VCaP (cell line): ENCODE results near the gene SMIM43.

ENCODE experiments used
- H3K27ac ChIP-seq: fragments of 450-650 bp; 2 replicates; pipeline ENCODE4 v1.5.1; 2017
- TF ChIP-seq, protein P1 (sequence below): fragments of 450-650 bp; conservative IDR thresholded peaks from 2 replicates; pipeline ENCODE4 v1.5.1; 2017; ENCODE audit warnings: mild to moderate bottlenecking, moderate library complexity

Gene SMIM43

DNA sequence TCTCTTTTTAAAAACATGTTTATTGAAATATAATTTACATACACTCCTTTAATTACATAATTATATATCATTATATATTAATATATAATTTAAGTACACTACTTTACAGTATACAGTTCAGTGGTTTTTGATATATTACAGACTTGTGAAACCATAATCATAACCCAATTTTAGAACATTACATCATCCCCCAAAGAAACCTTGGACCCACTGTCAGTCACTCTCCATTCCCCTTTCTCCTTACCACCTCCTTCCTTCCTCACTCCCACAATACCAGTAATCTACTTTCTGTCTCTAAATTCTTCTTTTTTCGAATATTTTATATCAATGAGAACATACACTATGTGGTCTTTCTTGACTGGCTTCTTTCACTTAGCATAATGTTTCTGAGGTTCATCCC lies 18.2 kb upstream of the SMIM43 start:
- TF ChIP-seq, protein P1, sequence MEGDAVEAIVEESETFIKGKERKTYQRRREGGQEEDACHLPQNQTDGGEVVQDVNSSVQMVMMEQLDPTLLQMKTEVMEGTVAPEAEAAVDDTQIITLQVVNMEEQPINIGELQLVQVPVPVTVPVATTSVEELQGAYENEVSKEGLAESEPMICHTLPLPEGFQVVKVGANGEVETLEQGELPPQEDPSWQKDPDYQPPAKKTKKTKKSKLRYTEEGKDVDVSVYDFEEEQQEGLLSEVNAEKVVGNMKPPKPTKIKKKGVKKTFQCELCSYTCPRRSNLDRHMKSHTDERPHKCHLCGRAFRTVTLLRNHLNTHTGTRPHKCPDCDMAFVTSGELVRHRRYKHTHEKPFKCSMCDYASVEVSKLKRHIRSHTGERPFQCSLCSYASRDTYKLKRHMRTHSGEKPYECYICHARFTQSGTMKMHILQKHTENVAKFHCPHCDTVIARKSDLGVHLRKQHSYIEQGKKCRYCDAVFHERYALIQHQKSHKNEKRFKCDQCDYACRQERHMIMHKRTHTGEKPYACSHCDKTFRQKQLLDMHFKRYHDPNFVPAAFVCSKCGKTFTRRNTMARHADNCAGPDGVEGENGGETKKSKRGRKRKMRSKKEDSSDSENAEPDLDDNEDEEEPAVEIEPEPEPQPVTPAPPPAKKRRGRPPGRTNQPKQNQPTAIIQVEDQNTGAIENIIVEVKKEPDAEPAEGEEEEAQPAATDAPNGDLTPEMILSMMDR: no peak
- H3K27ac ChIP-seq: no peak overlapping the region

DNA sequence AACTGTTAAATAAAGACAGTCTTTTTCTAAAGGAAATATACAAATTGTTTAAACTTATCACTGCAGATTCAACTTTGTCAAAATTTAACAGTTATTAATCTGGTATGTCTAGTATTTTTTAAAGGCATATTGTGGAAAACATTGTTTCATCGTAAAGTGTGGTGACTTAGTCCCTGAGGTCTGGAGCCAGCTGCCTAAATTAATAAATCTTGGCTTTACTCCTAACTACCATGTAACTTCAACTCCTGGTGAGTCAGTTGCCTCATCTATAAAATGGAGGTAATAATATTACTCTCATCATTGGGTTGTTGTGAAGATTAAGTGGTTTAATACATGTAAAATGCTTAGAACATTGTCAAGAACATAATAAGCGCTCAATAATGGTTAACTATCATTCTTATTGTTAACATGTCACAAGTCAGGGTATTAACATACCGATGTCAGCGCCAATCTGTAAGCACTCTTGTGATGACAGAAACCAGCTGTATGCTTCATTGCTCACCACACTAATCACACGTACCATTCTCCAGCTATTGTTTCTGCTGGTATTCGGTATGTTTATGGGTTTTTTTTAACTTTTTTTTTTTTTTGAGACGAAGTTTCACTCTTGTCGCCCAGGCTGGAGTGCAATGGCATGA lies 14.1 kb upstream of the SMIM43 start:
- TF ChIP-seq, protein P1: no peak
- H3K27ac ChIP-seq: no peak overlapping the region

DNA sequence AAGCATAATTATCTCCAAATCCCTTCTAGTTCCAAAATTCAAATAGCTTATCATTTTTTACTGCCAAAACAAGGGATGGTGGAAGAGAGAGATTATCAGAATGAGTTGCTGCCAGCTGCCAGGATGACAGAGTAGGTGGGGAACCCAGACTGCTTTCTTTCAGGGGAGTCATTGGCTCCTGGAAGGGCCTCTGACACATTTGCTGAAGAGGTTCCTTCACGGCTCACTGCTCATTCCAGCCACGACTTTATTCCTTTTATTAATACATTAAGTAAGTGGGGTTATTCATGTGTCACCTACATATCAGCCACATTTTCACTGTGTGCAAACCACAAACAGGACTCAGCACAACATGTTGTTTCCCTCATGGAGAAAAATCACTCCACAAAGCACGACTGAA lies 12.7 kb upstream of the SMIM43 start:
- TF ChIP-seq, protein P1: no peak
- no peak overlapping the region for H3K27ac ChIP-seq

DNA sequence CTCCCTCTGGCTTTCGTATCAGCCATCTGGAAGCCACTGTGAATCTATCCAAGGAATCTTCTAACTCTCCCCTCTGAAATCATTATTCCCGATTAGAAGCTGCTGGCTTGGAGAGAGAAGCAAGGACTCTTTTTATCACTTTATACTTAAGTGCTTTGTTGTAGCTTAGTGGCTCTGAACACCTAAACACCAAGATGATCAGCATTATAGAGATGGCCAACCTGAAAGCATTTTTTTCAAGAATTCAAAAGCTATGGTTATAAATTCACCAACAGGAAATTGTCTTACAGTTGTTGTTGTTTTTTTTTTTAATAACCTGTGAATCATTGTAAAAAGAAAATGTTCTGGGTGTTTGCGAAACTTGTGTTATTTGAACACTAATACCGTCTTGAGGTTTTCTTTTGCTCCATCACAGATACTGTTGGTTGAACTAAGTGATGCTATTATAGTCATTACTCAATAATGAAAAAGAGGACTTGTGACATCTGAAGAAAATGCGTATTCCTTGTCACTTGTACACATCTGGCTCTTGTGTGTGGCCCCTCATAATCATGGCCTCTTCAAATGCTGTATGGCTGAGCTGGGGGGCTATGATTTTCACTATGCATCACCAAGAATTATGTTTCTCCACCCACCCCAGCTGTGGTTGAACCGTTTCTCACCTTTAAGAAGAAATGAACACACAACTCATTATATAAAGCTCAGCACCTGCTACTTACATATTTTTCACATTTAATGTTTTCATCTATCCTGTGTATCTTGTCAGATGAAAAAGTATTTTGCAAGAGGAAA lies 11.8 kb upstream of the SMIM43 start:
- no peak overlapping the region for H3K27ac ChIP-seq
- TF ChIP-seq, protein P1: no peak

DNA sequence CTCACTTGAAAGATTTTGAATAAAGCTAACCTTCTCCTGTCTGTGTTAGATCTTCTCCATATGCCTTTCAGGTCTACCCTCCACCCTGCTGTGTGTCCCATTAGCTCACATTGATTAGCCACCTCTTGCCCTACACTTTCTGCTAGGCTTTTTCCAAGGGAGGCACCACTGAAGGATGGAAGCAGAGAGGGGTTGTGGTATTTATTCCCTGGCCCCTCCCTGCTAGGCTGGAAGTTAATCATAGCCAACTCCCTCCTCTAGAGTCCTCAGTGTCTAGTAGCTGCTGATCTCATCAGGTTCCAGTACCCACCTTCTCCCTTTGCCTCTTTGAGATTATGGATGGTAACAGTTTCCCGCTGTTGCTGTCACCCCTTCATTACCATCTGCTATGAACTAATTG lies 8.9 kb upstream of the SMIM43 start:
- no peak overlapping the region for H3K27ac ChIP-seq
- TF ChIP-seq, protein P1: no peak

DNA sequence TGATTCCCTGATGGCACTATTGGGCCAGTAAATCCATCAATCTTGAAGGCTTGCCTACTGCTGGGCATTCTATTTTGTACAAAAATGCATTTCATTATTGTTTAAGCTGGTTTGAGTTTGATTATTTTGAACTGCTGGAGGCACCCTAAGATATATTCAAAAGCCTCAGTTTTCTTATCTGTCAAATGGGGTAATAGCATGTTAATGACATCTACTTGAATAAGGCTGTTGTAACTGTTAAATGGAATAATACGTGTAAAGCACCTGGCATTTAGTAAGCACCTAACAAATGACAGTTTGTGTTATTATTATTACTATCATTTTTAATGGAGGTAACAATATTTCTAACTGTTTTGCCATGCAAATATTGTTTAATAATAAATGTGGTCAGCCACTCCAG lies 6.9 kb upstream of the SMIM43 start:
- H3K27ac ChIP-seq: no peak overlapping the region
- TF ChIP-seq, protein P1: no peak

DNA sequence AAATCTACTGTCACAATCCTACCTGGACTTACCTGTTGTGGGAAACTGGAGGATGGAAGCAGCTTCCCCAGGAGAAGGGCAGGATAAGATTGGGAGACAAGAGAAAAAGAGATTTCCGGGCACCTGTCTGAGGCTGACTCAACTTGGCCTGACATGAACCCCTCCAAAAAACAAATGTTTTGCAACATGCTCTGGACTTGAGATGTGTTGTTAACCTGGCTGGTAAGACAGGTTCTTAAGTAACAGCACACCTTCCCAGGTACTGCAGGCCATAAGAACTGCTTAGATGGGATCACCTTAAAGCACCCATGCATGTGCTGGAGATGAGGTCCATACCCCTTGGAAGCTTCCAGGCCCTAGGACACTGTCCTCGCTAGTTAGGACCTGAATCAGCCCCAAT lies 4.4 kb upstream of the SMIM43 start:
- no peak overlapping the region for H3K27ac ChIP-seq
- TF ChIP-seq, protein P1: no peak
